Fibroblast of skin of scalp (primary cell): ENCODE data around the gene PANK2.
"Not testable (repeated sequence)": the region's sequence is repeated elsewhere in the genome, so short reads cannot be mapped to it uniquely, and the experiment has no call there.

Source experiments
- DNase-seq: peaks from one replicate; pipeline ENCODE4 v3.0.0-alpha.2; 2013

Gene PANK2

GRCh38 chr20:3930265-3931206, 41.3 kb downstream of the PANK2 start:
- no peak for DNase-seq

- no peak for DNase-seq
Observed at GRCh38 chr20:3931664-3932063, 42.5 kb downstream of the PANK2 start.

GRCh38 chr20:3932277-3932676, 43.1 kb downstream of the PANK2 start:
- DNase-seq, result no peak

- peak; percentile 29 for DNase-seq
Observed at GRCh38 chr20:3932681-3933080, 43.5 kb downstream of the PANK2 start.

- no peak for DNase-seq
Observed at GRCh38 chr20:3933218-3933617, 44.0 kb downstream of the PANK2 start.

- no peak for DNase-seq
Observed at GRCh38 chr20:3934624-3935023, 45.4 kb downstream of the PANK2 start.

- DNase-seq, result peak; percentile 32
Observed at GRCh38 chr20:3935295-3935955, 46.2 kb downstream of the PANK2 start.

- no peak for DNase-seq
Observed at GRCh38 chr20:3935956-3936340, 46.8 kb downstream of the PANK2 start.

GRCh38 chr20:3937618-3938017, 48.4 kb downstream of the PANK2 start:
- DNase-seq, result no peak

GRCh38 chr20:3940905-3941304, 51.7 kb downstream of the PANK2 start:
- no peak for DNase-seq

- DNase-seq, result not testable (repeated sequence)
Observed at GRCh38 chr20:3946666-3947065, 57.5 kb downstream of the PANK2 start.

GRCh38 chr20:3964719-3965118, 75.5 kb downstream of the PANK2 start:
- DNase-seq, result no peak

- DNase-seq, result no peak
Observed at GRCh38 chr20:3966571-3966970, 77.4 kb downstream of the PANK2 start.

GRCh38 chr20:3970016-3970415, 80.8 kb downstream of the PANK2 start:
- no peak for DNase-seq

GRCh38 chr20:3971145-3971544, 82.0 kb downstream of the PANK2 start:
- no peak for DNase-seq

GRCh38 chr20:3972161-3972560, 83.0 kb downstream of the PANK2 start:
- DNase-seq, result no peak

- DNase-seq, result not testable (repeated sequence)
Observed at GRCh38 chr20:3972631-3973030, 83.4 kb downstream of the PANK2 start.

GRCh38 chr20:3973705-3974104, 84.5 kb downstream of the PANK2 start:
- no peak for DNase-seq

- no peak for DNase-seq
Observed at GRCh38 chr20:3976511-3976910, 87.3 kb downstream of the PANK2 start.
